HepG2 (cell line): ENCODE measurements around the gene PIP4K2C. TPM values are rescaled to one million over a fixed set of nuclear protein-coding genes. Genes with fewer than 3 reads are reported as not detected.
A peak's percentile ranks its signal among the peaks of the same experiment; 100 is the strongest.
"Not testable (repeated sequence)": the region's sequence is repeated elsewhere in the genome, so short reads cannot be mapped to it uniquely, and the experiment has no call there.

ENCODE experiments used
- ATAC-seq: fragments of 200-7000 bp; cut with Tn5 transposase; 3 replicates; pipeline ENCODE4 v1.9.1; 2020; ENCODE audit warnings: mild to moderate bottlenecking, moderate library complexity
- BruUV-seq: library from RNA; stranded (reverse); fragments of 400-500 nt; replicated peaks from 2 replicates; lab custom pipeline; 2021; lab: Mats Ljungman, UMichigan
- CTCF ChIA-PET: fragments of 300-600 bp; formaldehyde crosslinking; extraction: SDS; loops from one replicate; lab custom pipeline; 2021; ENCODE audit warnings: low total read pairs, inconsistent platforms, low intra/inter-chr PET ratio; lab: Yijun Ruan, JAX
- POLR2A ChIA-PET: fragments of 350-600 bp; sonication (Branson Sonifier 250); formaldehyde crosslinking; loops from one replicate; lab custom pipeline; 2020; ENCODE audit warnings: antibody characterized with exemption, inconsistent platforms; lab: Yijun Ruan, JAX
- DNase-seq: peaks from one replicate; pipeline ENCODE4 v3.0.0-alpha.2; 2015; ENCODE audit warnings: low spot score
- FAIRE-seq: peaks from 3 replicates; lab custom pipeline; 2011; peaks lifted over from hg19 to GRCh38; lab: Jason Lieb, UNC
- H2AFZ ChIP-seq: one replicate; pipeline ENCODE4 v1.6.1; 2011; ENCODE audit warnings: low read length, inconsistent platforms
- H3K27ac ChIP-seq: fragments of 300-600 bp; 3 replicates; pipeline ENCODE4 v1.8.0; 2011; ENCODE audit warnings: mixed run types, mild to moderate bottlenecking, mixed read lengths, low read length, inconsistent platforms; ENCODE audit not compliant: insufficient read depth; ENCODE audit errors: extremely low read length
- H3K27me3 ChIP-seq, 2 experiments: fragments of 200-600 bp in 1 of 2; 2 replicates in 1 of 2; 3 replicates in 1 of 2; pipeline versions ENCODE4 v1.6.0 to v1.8.0; 2011; ENCODE audit warnings: low read length in 2 of 2, mild to moderate bottlenecking in 2 of 2, moderate library complexity in 2 of 2, inconsistent platforms in 1 of 2; ENCODE audit not compliant: insufficient read depth in 2 of 2, control insufficient read depth in 1 of 2
- H3K36me3 ChIP-seq, 2 experiments: fragments of 200-600 bp in 1 of 2; replicated peaks in 1 of 2; 2 replicates in 1 of 2; 3 replicates in 1 of 2; pipeline versions ENCODE4 v1.5.1 to v1.8.0; 2011; ENCODE audit warnings: low read length in 2 of 2, inconsistent platforms in 1 of 2; ENCODE audit not compliant: insufficient read depth in 2 of 2, control insufficient read depth in 1 of 2
- H3K4me1 ChIP-seq: 2 replicates; pipeline ENCODE4 v1.5.1; 2012; ENCODE audit warnings: low read length, inconsistent platforms; ENCODE audit not compliant: insufficient read depth
- H3K4me2 ChIP-seq: 2 replicates; pipeline ENCODE4 v1.6.0; 2011; ENCODE audit warnings: low read depth, low read length, inconsistent platforms
- H3K4me3 ChIP-seq, 3 experiments: fragments of 200-600 bp in 1 of 3; sonication (generic), shearing (Covaris generic) in 1 of 3; replicated peaks in 1 of 3; 2 replicates each; pipeline ENCODE4 v1.5.1; 2011 to 2016; ENCODE audit warnings: low read length in 3 of 3, inconsistent platforms in 2 of 3, low read depth in 2 of 3, mild to moderate bottlenecking in 2 of 3, control low read depth in 1 of 3, mixed read lengths in 1 of 3; ENCODE audit not compliant: insufficient read depth in 1 of 3
- H3K79me2 ChIP-seq: one replicate; pipeline ENCODE4 v1.6.1; 2011; ENCODE audit warnings: low read length, inconsistent platforms; ENCODE audit not compliant: insufficient read depth
- H3K9ac ChIP-seq: 2 replicates; pipeline ENCODE4 v1.6.0; 2011; ENCODE audit warnings: mild to moderate bottlenecking, low read depth, low read length, inconsistent platforms; ENCODE audit not compliant: insufficient read depth
- H3K9me3 ChIP-seq: 2 replicates; pipeline ENCODE4 v1.5.1; 2012; ENCODE audit warnings: mild to moderate bottlenecking, low read length
- H4K20me1 ChIP-seq: 2 replicates; pipeline ENCODE4 v1.6.0; 2011; ENCODE audit warnings: inconsistent platforms, mild to moderate bottlenecking, low read length, moderate library complexity; ENCODE audit not compliant: insufficient read depth
- ADNP ChIP-seq: sonication (generic); formaldehyde crosslinking; IDR thresholded peaks from 2 replicates; pipeline ENCODE4 v1.4.0; 2020; ENCODE audit warnings: missing genetic modification reagents
- BORCS8-MEF2B ChIP-seq: sonication (generic); formaldehyde crosslinking; IDR thresholded peaks from 2 replicates; pipeline ENCODE4 v1.8.0; 2022; ENCODE audit warnings: mild to moderate bottlenecking, missing genetic modification reagents
- CC2D1A ChIP-seq: sonication (generic); formaldehyde crosslinking; IDR thresholded peaks from 2 replicates; pipeline ENCODE4 v1.8.1; 2023; ENCODE audit warnings: mild to moderate bottlenecking, missing genetic modification reagents
- ELF1 ChIP-seq: sonication (generic); formaldehyde crosslinking; IDR thresholded peaks from 2 replicates; pipeline ENCODE4 v1.4.0; 2020; ENCODE audit warnings: missing genetic modification reagents
- FOXK1 ChIP-seq: sonication (generic); formaldehyde crosslinking; IDR thresholded peaks from 2 replicates; pipeline ENCODE4 v1.4.0; 2020; ENCODE audit warnings: low read depth, missing genetic modification reagents, borderline replicate concordance
- HOXA5 ChIP-seq: sonication (generic); formaldehyde crosslinking; IDR thresholded peaks from 2 replicates; pipeline ENCODE4 v1.4.0; 2020; ENCODE audit warnings: missing genetic modification reagents
- JDP2 ChIP-seq: sonication (generic); formaldehyde crosslinking; IDR thresholded peaks from 2 replicates; pipeline ENCODE4 v1.8.1; 2022; ENCODE audit warnings: missing genetic modification reagents, borderline replicate concordance
- MAFG ChIP-seq: sonication (generic); formaldehyde crosslinking; IDR thresholded peaks from 2 replicates; pipeline ENCODE4 v1.5.1; 2020; ENCODE audit warnings: mild to moderate bottlenecking, missing genetic modification reagents
- MYC ChIP-seq: sonication (generic); formaldehyde crosslinking; IDR thresholded peaks from 2 replicates; pipeline ENCODE4 v1.9.0; 2021; ENCODE audit warnings: missing genetic modification reagents, borderline replicate concordance
- NAIF1 ChIP-seq: sonication (generic); formaldehyde crosslinking; IDR thresholded peaks from 2 replicates; pipeline ENCODE4 v1.5.0; 2020; ENCODE audit warnings: mild to moderate bottlenecking, missing genetic modification reagents, borderline replicate concordance
- NR2F2 ChIP-seq: IDR thresholded peaks from 2 replicates; pipeline ENCODE4 v1.6.1; 2012; ENCODE audit warnings: low read depth, inconsistent platforms, borderline replicate concordance
- RBAK ChIP-seq: sonication (generic); formaldehyde crosslinking; IDR thresholded peaks from 2 replicates; pipeline ENCODE4 v1.5.1; 2020; ENCODE audit warnings: mild to moderate bottlenecking, missing genetic modification reagents
- SETDB1 ChIP-seq: sonication (generic); formaldehyde crosslinking; IDR thresholded peaks from 2 replicates; pipeline ENCODE4 v1.5.1; 2020; ENCODE audit warnings: missing genetic modification reagents, mild to moderate bottlenecking, borderline replicate concordance
- SP140L ChIP-seq: sonication (generic); formaldehyde crosslinking; IDR thresholded peaks from 2 replicates; pipeline ENCODE4 v1.4.0; 2020; ENCODE audit warnings: missing genetic modification reagents, borderline replicate concordance
- TEF ChIP-seq: sonication (generic); formaldehyde crosslinking; IDR thresholded peaks from 2 replicates; pipeline ENCODE4 v1.5.0; 2020; ENCODE audit warnings: missing genetic modification reagents
- ZNF562 ChIP-seq: sonication (generic); formaldehyde crosslinking; IDR thresholded peaks from 2 replicates; pipeline ENCODE4 v1.8.0; 2022; ENCODE audit warnings: missing genetic modification reagents, borderline replicate concordance
- ZNF709 ChIP-seq: sonication (generic); formaldehyde crosslinking; IDR thresholded peaks from 2 replicates; pipeline ENCODE4 v1.5.0; 2020; ENCODE audit warnings: mild to moderate bottlenecking, missing genetic modification reagents
- ZNF75D ChIP-seq: sonication (generic); formaldehyde crosslinking; IDR thresholded peaks from 2 replicates; pipeline ENCODE4 v1.8.1; 2023; ENCODE audit warnings: missing genetic modification reagents, mild to moderate bottlenecking, borderline replicate concordance
- ZNF766 ChIP-seq: sonication (generic); formaldehyde crosslinking; IDR thresholded peaks from 2 replicates; pipeline ENCODE4 v1.5.0; 2020; ENCODE audit warnings: missing genetic modification reagents, borderline replicate concordance
- WGBS: methylation state at CpG from one replicate; pipeline ENCODE4 v1.1.6; 2017; ENCODE audit warnings: low lambda C conversion rate; 5-methylcytosine and 5-hydroxymethylcytosine counted together
- in situ Hi-C: cut with HindIII; loops from 2 replicates; pipeline ENCODE4 v1.10.0; 2017; ENCODE audit warnings: low pct_unique_long_range_greater_than_20kb; ENCODE audit not compliant: extremely low pct_ligation_motif_present
- intact Hi-C: fragments of 100-400 bp; cut with micrococcal nuclease; formaldehyde crosslinking; loops from one replicate; pipeline ENCODE4 v1.10.0; 2022; ENCODE audit not compliant: unreplicated experiment
- polyA plus RNA-seq, 8 experiments: library from polyadenylated mRNA; depleted of rRNA in 3 of 8; stranded (reverse) in 7 of 8; unstranded in 1 of 8; fragments of >200 nt; fragmentation: Illumina TruSeq in 4 of 8; extraction: Trizol in 4 of 8; gene quantifications; 2 replicates each; pipeline versions ENCODE4 v1.2.1 to v1.2.3, GENCODE V29; 2011 to 2016; ENCODE audit warnings: low read depth in 4 of 8, missing spikeins in 1 of 8, mixed read lengths in 1 of 8; ENCODE audit not compliant: insufficient read depth in 1 of 8
- total RNA-seq, 5 experiments: library from RNA; depleted of rRNA; stranded (reverse); fragments of >200 nt; fragmentation: Illumina TruSeq; extraction: Trizol; gene quantifications; 2 replicates each; pipeline ENCODE4 v1.2.3, GENCODE V29; 2016; ENCODE audit warnings: low read depth in 1 of 5

Gene PIP4K2C
- total and polyA plus RNA-seq, 2 of the 13 experiments (the other 11 are each of a cell fraction or from before 2014, with no cell fraction given): 23.3 to 26.4 TPM

GRCh38 chr12:57632958-57633840 lies 42.2 kb downstream of the PIP4K2C start, which contains the start of gene B4GALNT1 (continued):
- TF ChIP-seq ZNF562 (CRISPR knock-in tag): no peak
- no peak for TF ChIP-seq ZNF75D (CRISPR knock-in tag)
- TF ChIP-seq ZNF709 (CRISPR knock-in tag): peak; percentile 83
- no peak for TF ChIP-seq ELF1 (CRISPR knock-in tag)
- TF ChIP-seq NAIF1 (CRISPR knock-in tag): no peak
- TF ChIP-seq NR2F2: no peak
- no peak for TF ChIP-seq FOXK1
- TF ChIP-seq MYC: peak; percentile 65; the same call in 1 of the 2 replicates
- no peak for TF ChIP-seq SETDB1 (CRISPR knock-in tag)
- TF ChIP-seq TEF (CRISPR knock-in tag): no peak
- TF ChIP-seq ADNP (CRISPR knock-in tag): no peak
- no peak for TF ChIP-seq MAFG (CRISPR knock-in tag)
- no peak for TF ChIP-seq RBAK (CRISPR knock-in tag)
- no peak; the same call in 1 of the 2 replicates for TF ChIP-seq HOXA5 (CRISPR knock-in tag)
- TF ChIP-seq SP140L (CRISPR knock-in tag): no peak
- TF ChIP-seq ZNF766 (CRISPR knock-in tag): no peak
- peak; percentile 67; the same call in 1 of the 2 replicates for TF ChIP-seq BORCS8-MEF2B (CRISPR knock-in tag)
- TF ChIP-seq JDP2 (CRISPR knock-in tag): no peak
- no peak for TF ChIP-seq CC2D1A (CRISPR knock-in tag)

- ATAC-seq, BruUV-seq, H3K27ac ChIP-seq, H3K9ac ChIP-seq, POLR2A ChIA-PET, H3K4me2 ChIP-seq, intact Hi-C loops, H3K36me3 ChIP-seq, CTCF ChIA-PET, FAIRE-seq, H3K4me3 ChIP-seq, H4K20me1 ChIP-seq, in situ Hi-C loops, H3K9me3 ChIP-seq, H3K79me2 ChIP-seq, DNase-seq, H3K27me3 ChIP-seq, H2AFZ ChIP-seq: not testable (repeated sequence)
- WGBS: 42% methylated on average over 9 of the region's 9 CpGs
- H3K4me1 ChIP-seq: peaks cover 11% of the 10 kb centered on the region
Measured at GRCh38 chr12:57636731-57637130, 45.7 kb downstream of the PIP4K2C start.
